Measurements from ENCODE around the gene APOLD1. TPM values are rescaled to one million over a fixed set of nuclear protein-coding genes. Genes with fewer than 3 reads are reported as not detected.

Gene APOLD1
- polyA plus RNA-seq, 2 of the 4 experiments (the other 2 are of a cell fraction) = 0.44 to 1.3 TPM

GRCh38 chr12:12797794-12798152 is 12.3 kb downstream of the APOLD1 start:
- ChIA-PET POLR2A (no interaction called here), CTCF (interaction anchor here (1.3 to 5.0 kb wide), 4 partner anchors 9 to 119 kb away, joined by 4 to 51 read pairs (median 12); partner anchors contain the start of gene DDX47)
- H3K4me3 ChIP-seq = no peak overlapping the region
- ATAC-seq (no peak), DNase-seq (ENCODE audit: low read depth in 1 of 2, low spot score in 1 of 2) (no peak), FAIRE-seq (no peak)
- H3K4me2 ChIP-seq = no peak overlapping the region
- TF ChIP-seq, protein P1, sequence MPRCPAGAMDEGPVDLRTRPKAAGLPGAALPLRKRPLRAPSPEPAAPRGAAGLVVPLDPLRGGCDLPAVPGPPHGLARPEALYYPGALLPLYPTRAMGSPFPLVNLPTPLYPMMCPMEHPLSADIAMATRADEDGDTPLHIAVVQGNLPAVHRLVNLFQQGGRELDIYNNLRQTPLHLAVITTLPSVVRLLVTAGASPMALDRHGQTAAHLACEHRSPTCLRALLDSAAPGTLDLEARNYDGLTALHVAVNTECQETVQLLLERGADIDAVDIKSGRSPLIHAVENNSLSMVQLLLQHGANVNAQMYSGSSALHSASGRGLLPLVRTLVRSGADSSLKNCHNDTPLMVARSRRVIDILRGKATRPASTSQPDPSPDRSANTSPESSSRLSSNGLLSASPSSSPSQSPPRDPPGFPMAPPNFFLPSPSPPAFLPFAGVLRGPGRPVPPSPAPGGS (IDR thresholded peaks at IDR 0.05) = no peak
- no peak for TF ChIP-seq HOXB5 (CRISPR knock-in tag; IDR thresholded peaks at IDR 0.05)
- TF ChIP-seq MAX (IDR thresholded peaks at IDR 0.05) = no peak
- TF ChIP-seq HMGXB4 (CRISPR knock-in tag; IDR thresholded peaks at IDR 0.05; ENCODE audit: borderline replicate concordance) = no peak
- no peak for TF ChIP-seq TP53 (CRISPR knock-in tag; IDR thresholded peaks at IDR 0.05)
- no peak for TF ChIP-seq EHF (CRISPR knock-in tag; IDR thresholded peaks at IDR 0.05)
- no peak for TF ChIP-seq HEYL (CRISPR knock-in tag; IDR thresholded peaks at IDR 0.05)
- no peak for TF ChIP-seq HDAC2 (IDR thresholded peaks at IDR 0.05)
- no peak for TF ChIP-seq RFX5 (IDR thresholded peaks at IDR 0.05)
- TF ChIP-seq BHLHE40 (IDR thresholded peaks at IDR 0.05; ENCODE audit: low read depth, low read length) = no peak
- no peak for TF ChIP-seq GATA3 (IDR thresholded peaks at IDR 0.05; ENCODE audit: borderline replicate concordance)
- no peak for TF ChIP-seq SREBF2 (IDR thresholded peaks at IDR 0.05)
- no peak for TF ChIP-seq FOSL2 (IDR thresholded peaks at IDR 0.05)
- TF ChIP-seq FOSL2 (CRISPR knock-in tag; IDR thresholded peaks at IDR 0.05) = no peak
- no peak for TF ChIP-seq JUNB (IDR thresholded peaks at IDR 0.05)
- TF ChIP-seq SMC3 (IDR thresholded peaks at IDR 0.05) = no peak
- TF ChIP-seq CBX8 (IDR thresholded peaks at IDR 0.05) = no peak
- no peak for TF ChIP-seq E2F6 (IDR thresholded peaks at IDR 0.05; ENCODE audit: borderline replicate concordance, low read depth)
- H3K4me1 ChIP-seq = peaks cover 18% of the 10 kb centered on the region
- WGBS (ENCODE audit: missing lambda C conversion rate) = 92% methylated on average over 3 of the region's 3 CpGs
- peak overlapping the region in 1 of 2 experiments; percentile 7; a peak in 2 of 6 replicates for H3K27ac ChIP-seq
- H3K9me3 ChIP-seq = no peaks in the 10 kb centered on the region

GRCh38 chr12:12798480-12798879 is 13.0 kb downstream of the APOLD1 start:
- POLR2A ChIA-PET = interaction anchor here (1.0 kb wide), 1 partner anchor 11 kb away, joined by 5 read pairs; no protein-coding TSS in a partner anchor
- WGBS (ENCODE audit: missing lambda C conversion rate) = 60% methylated on average over 1 of the region's 1 CpG
- no peak for TF ChIP-seq EHMT2 (IDR thresholded peaks at IDR 0.05; ENCODE audit: low read depth)
- no peak for TF ChIP-seq PHF8 (IDR thresholded peaks at IDR 0.05; ENCODE audit: borderline replicate concordance, low read depth)
- CTCF ChIA-PET = interaction anchor here (1.2 to 5.0 kb wide), 5 partner anchors 10 to 185 kb away, joined by 4 to 51 read pairs (median 5); partner anchors contain the start of gene DDX47
- no peaks in the 10 kb centered on the region for H3K9me3 ChIP-seq
- FAIRE-seq (no peak), ATAC-seq (no peak), DNase-seq (ENCODE audit: low read depth in 1 of 2, low spot score in 1 of 2) (no peak)
- H3K4me2 ChIP-seq = no peak overlapping the region
- H3K4me1 ChIP-seq = peaks cover 24% of the 10 kb centered on the region
- peak overlapping the region in 1 of 2 experiments; percentile 32; a peak in 2 of 6 replicates for H3K27ac ChIP-seq
- no peak overlapping the region for H3K4me3 ChIP-seq

DNA sequence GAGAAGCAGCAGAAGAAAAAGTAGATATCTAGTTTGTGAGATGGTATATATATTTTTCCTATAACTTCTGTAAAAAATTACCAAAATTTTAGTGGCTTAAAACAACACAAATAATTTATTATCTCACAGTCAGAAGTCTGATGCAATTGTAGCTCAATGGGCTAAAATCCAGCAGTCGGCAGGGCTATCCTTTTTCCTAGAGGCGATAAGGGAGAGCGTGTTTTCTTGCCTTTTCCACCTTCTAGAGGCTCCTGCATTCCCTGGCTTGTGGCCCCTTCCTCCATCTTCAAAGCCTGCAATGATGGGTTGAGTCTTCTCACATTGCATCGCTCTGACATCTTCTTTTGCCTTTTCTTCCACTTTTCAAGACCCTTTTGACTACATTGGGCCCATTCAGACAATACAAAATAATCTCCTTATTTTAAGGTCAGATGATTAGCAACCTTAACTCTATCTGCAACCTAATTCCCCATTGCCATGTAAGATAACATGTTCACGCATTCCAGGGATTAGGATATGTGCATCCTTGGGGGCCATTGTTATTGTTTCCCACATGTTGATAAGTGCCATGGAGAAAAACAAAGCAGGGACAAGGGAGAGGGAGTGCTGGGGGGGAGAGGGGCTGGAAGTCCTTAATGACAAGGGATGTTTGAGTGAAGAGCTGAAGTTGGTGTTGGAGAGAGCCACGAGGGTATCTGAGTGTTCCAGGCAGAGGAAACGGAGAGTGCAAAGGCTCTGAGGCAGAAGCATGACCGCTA is 13.9 kb downstream of the APOLD1 start:
- Histone ChIP-seq H3K4me1 (peaks cover 32% of the 10 kb centered on the region), H3K9me3 (no peaks in the 10 kb centered on the region), H3K27ac (peak overlapping the region in 1 of 2 experiments; percentile 90; a peak in 2 of 6 replicates), H3K4me2 (no peak overlapping the region), H3K4me3 (no peak overlapping the region)
- no peak for FAIRE-seq
- CTCF ChIA-PET = interaction anchor here (0.9 to 5.0 kb wide), 7 partner anchors 11 to 184 kb away, joined by 3 to 51 read pairs (median 4); partner anchors contain the start of gene DDX47
- no peak for DNase-seq (ENCODE audit: low read depth in 1 of 2, low spot score in 1 of 2)
- 70% methylated on average over 8 of the region's 8 CpGs for WGBS (ENCODE audit: missing lambda C conversion rate)
- POLR2A ChIA-PET = interaction anchor here (1.0 kb wide), 1 partner anchor 12 kb away, joined by 5 read pairs; no protein-coding TSS in a partner anchor
- ATAC-seq = no peak
- TF ChIP-seq GATA3 (IDR thresholded peaks at IDR 0.05; ENCODE audit: borderline replicate concordance) = no peak
- TF ChIP-seq TP53 (CRISPR knock-in tag; IDR thresholded peaks at IDR 0.05) = no peak
- no peak for TF ChIP-seq HEYL (CRISPR knock-in tag; IDR thresholded peaks at IDR 0.05)
